ENCODE data around the gene WDR73.

Gene WDR73

GRCh38 chr15:84606653-84607120, 47.4 kb downstream of the WDR73 start:
- no peak overlapping the region for H3K4me3 ChIP-seq (replicated peaks in 1 of 2; ENCODE audit: low read depth in 2 of 2, low read length in 2 of 2)
- DNase-seq (ENCODE audit: low read depth in 2 of 2) = no peak
- TF ChIP-seq, protein P1, sequence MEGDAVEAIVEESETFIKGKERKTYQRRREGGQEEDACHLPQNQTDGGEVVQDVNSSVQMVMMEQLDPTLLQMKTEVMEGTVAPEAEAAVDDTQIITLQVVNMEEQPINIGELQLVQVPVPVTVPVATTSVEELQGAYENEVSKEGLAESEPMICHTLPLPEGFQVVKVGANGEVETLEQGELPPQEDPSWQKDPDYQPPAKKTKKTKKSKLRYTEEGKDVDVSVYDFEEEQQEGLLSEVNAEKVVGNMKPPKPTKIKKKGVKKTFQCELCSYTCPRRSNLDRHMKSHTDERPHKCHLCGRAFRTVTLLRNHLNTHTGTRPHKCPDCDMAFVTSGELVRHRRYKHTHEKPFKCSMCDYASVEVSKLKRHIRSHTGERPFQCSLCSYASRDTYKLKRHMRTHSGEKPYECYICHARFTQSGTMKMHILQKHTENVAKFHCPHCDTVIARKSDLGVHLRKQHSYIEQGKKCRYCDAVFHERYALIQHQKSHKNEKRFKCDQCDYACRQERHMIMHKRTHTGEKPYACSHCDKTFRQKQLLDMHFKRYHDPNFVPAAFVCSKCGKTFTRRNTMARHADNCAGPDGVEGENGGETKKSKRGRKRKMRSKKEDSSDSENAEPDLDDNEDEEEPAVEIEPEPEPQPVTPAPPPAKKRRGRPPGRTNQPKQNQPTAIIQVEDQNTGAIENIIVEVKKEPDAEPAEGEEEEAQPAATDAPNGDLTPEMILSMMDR (IDR thresholded peaks at IDR 0.05; ENCODE audit: low read depth, low read length) = no peak

DNA sequence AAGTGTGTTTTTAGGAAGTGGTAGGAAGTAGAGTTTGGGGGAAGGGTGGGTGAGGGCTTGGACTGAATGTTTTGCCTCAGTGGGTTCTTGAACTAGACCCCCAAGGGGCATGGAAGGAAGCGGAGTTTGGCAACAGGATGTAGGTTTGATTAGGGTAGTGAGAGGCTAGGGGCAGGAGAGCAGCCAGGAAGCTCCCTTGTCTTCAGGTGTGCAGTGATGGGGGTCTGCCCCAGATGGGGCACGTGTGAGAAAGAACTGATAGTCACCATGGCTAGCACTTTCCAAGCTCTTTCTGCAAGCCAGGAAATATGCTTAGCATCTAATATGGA, 48.6 kb downstream of the WDR73 start:
- TF ChIP-seq, protein P1 (IDR thresholded peaks at IDR 0.05; ENCODE audit: low read depth, low read length) = no peak
- H3K4me3 ChIP-seq (replicated peaks in 1 of 2; ENCODE audit: low read depth in 2 of 2, low read length in 2 of 2) = no peak overlapping the region
- no peak for DNase-seq (ENCODE audit: low read depth in 2 of 2)

DNA sequence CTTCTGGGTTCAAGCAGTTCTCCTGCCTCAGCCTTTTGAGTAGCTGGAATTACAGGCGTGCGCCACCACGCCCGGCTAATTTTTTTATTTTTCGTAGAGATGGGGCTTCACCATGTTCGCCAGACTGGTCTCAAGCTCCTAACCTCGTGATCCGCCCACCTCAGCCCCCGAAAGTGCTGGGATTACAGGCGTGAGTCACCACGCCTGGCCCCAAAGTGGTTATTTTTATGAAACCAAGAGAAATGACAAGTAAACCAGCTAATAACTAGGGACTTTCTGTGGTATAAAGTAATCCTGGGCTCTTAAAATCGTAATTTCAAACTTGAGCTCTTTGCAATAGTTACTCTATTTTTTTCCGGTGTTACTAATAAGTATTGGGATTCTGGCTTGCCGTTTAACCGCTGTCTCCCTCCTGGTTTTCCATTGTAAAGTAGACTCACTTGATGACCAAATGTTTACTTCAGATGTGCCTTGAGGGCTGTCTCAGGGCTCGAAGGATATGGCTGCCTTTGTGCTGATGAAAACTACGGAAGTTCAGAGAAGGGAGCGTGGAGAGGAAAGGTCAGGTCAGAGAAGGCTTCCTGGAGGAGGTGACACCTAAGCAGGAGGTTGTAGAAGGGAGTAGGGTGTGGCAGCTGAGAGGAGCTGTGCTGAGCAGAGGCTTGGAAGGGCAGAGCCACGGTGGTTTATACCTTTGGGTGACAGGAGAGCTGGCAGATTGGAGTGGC, 49.1 kb downstream of the WDR73 start:
- no peak overlapping the region for H3K4me3 ChIP-seq (replicated peaks in 1 of 2; ENCODE audit: low read depth in 2 of 2, low read length in 2 of 2)
- TF ChIP-seq, protein P1 (IDR thresholded peaks at IDR 0.05; ENCODE audit: low read depth, low read length) = no peak
- no peak for DNase-seq (ENCODE audit: low read depth in 2 of 2)

DNA sequence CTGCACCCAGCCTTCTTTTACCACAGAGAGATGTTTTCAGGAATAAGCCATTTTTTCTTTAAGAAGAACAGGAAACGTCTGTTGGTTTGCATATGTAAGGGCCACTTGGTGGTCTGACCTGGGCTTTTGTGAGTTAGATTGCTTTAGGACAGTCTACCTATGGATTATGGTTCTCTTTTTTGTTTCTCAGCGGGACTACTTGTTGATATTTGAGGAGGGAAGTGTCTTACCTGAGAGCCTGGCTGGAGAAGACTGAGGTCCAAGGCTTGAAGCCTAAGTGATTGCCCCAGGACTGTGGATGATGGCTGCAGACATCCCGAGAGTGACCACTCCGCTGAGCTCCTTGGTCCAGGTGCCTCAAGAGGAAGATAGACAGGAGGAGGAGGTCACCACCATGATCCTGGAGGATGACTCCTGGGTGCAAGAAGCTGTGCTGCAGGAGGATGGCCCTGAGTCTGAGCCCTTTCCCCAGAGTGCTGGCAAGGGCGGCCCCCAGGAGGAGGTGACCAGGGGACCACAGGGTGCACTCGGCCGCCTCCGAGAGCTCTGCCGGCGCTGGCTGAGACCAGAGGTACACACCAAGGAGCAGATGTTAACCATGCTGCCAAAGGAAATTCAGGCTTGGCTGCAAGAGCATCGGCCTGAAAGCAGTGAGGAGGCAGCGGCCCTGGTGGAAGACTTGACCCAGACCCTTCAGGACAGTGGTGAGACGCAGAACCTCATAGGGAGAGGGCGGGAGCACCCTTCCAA, 50.3 kb downstream of the WDR73 start:
- no peak for DNase-seq (ENCODE audit: low read depth in 2 of 2)
- H3K4me3 ChIP-seq (replicated peaks in 1 of 2; ENCODE audit: low read depth in 2 of 2, low read length in 2 of 2) = no peak overlapping the region
- TF ChIP-seq, protein P1 (IDR thresholded peaks at IDR 0.05; ENCODE audit: low read depth, low read length) = no peak

DNA sequence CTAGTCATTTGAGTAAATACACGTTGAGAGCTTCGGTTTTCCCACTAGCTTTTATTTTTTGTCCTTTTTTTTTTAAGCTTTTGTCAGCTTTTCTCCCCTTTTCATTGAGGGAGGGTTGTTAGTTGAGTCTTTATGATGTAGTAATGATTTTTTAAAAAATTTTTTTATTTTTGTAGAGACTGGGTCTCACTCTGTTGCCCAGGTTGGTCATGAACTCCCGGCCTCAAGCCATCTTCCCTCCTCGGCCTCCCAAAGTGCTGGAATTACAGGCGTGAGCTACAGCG, 52.6 kb downstream of the WDR73 start:
- no peak for DNase-seq (ENCODE audit: low read depth in 2 of 2)
- H3K4me3 ChIP-seq (replicated peaks in 1 of 2; ENCODE audit: low read depth in 2 of 2, low read length in 2 of 2) = peak overlapping the region; percentile 91 to 97
- TF ChIP-seq, protein P1 (IDR thresholded peaks at IDR 0.05; ENCODE audit: low read depth, low read length) = no peak

DNA sequence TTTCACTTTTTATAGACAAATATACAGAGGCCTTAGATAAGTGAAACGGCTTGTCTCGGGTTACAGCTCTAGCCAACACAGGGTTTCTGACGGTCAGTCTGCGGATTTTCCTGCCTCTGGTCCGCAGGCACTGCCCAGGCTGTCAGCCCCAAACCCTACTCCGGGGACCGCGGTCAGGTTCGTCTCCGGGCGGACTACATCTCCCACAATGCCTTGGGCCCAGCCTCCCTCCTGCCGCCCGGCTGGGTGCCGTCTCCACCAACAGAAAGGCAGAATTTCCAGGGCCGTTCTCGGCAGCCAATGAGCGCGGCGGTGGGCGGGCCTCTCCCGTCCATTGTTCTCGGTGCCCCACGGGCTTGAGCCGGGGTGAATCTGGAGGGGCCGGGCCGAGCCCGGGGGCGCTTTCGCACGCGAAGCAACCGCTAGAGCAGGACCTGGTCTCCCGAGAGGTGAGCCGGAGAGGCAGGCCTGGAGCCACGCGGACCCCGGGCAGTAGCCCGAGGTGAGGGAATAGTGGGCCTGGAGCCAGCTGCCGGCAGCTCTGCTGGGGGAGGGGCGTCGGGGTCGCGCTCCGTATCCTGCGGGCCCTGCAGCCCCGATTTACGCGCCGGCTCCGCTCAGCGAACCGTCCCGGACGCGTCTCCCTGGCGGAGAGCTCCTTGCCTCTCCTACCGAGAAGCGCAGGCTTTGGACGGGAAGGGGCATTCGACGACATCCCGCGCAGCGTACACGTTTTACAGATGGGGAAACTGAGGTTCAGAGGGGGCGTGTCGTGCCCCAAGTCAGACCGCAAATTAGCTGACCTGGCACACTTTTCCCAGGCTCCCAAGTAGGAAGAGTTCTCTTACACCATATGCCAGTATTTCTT, 53.2 kb downstream of the WDR73 start, which contains the start of gene ZSCAN2:
Gene ZSCAN2 (plus strand): TSS at position 323 of the 868 bp plus-strand sequence. CDS start 2,919 bp downstream, outside the sequence.
- TF ChIP-seq, protein P1 (IDR thresholded peaks at IDR 0.05; ENCODE audit: low read depth, low read length) = no peak
- H3K4me3 ChIP-seq (replicated peaks in 1 of 2; ENCODE audit: low read depth in 2 of 2, low read length in 2 of 2) = peak within 1 kb of the TSS; percentile 91 to 97
- peak; percentile 93 for DNase-seq (ENCODE audit: low read depth in 2 of 2)

Data from cardiac fibroblast (primary cell).